ENCODE data around the gene ZFYVE26.
"Not testable (repeated sequence)": the region's sequence is repeated elsewhere in the genome, so short reads cannot be mapped to it uniquely, and the experiment has no call there.

ZFYVE26 gene

GRCh38 chr14:67749341-67750084, 66.9 kb downstream of the ZFYVE26 start:
- no peak for DNase-seq

- DNase-seq: no peak
Observed at GRCh38 chr14:67748312-67748711, 68.1 kb downstream of the ZFYVE26 start.

GRCh38 chr14:67746927-67747326, 69.5 kb downstream of the ZFYVE26 start:
- no peak for DNase-seq

- no peak for DNase-seq
Observed at GRCh38 chr14:67744046-67744445, 72.3 kb downstream of the ZFYVE26 start.

GRCh38 chr14:67738740-67739504, 77.5 kb downstream of the ZFYVE26 start:
- no peak for DNase-seq

GRCh38 chr14:67736771-67737170, 79.6 kb downstream of the ZFYVE26 start:
- no peak for DNase-seq

GRCh38 chr14:67735336-67736147, 80.8 kb downstream of the ZFYVE26 start:
- no peak for DNase-seq

- DNase-seq: no peak
Observed at GRCh38 chr14:67734675-67735074, 81.7 kb downstream of the ZFYVE26 start.

GRCh38 chr14:67733616-67734015, 82.8 kb downstream of the ZFYVE26 start:
- DNase-seq: no peak

GRCh38 chr14:67729072-67729885, 87.1 kb downstream of the ZFYVE26 start:
- no peak for DNase-seq

GRCh38 chr14:67728258-67728657, 88.1 kb downstream of the ZFYVE26 start:
- DNase-seq: no peak

GRCh38 chr14:67727361-67727760, 89.0 kb downstream of the ZFYVE26 start:
- no peak for DNase-seq

GRCh38 chr14:67725171-67725570, 91.2 kb downstream of the ZFYVE26 start:
- no peak for DNase-seq

GRCh38 chr14:67722293-67722692, 94.1 kb downstream of the ZFYVE26 start:
- no peak for DNase-seq

- no peak for DNase-seq
Observed at GRCh38 chr14:67721875-67722274, 94.5 kb downstream of the ZFYVE26 start.

- DNase-seq: no peak
Observed at GRCh38 chr14:67719866-67720265, 96.5 kb downstream of the ZFYVE26 start.

GRCh38 chr14:67719385-67719784, 97.0 kb downstream of the ZFYVE26 start:
- not testable (repeated sequence) for DNase-seq

- no peak for DNase-seq
Observed at GRCh38 chr14:67718265-67718664, 98.1 kb downstream of the ZFYVE26 start.

- no peak for DNase-seq
Observed at GRCh38 chr14:67717048-67717447, 99.3 kb downstream of the ZFYVE26 start.

GRCh38 chr14:67710209-67710608, 106.2 kb downstream of the ZFYVE26 start:
- DNase-seq: no peak

- DNase-seq: not testable (repeated sequence)
Observed at GRCh38 chr14:67709796-67710195, 106.6 kb downstream of the ZFYVE26 start.

- not testable (repeated sequence) for DNase-seq
Observed at GRCh38 chr14:67709346-67709745, 107.0 kb downstream of the ZFYVE26 start.
